ENCODE results near the gene ATP5MG. TPM values are rescaled to one million over a fixed set of nuclear protein-coding genes. Genes with fewer than 3 reads are reported as not detected.

Gene ATP5MG
- polyA plus RNA-seq, 2 of the 4 experiments (the other 2 are of a cell fraction) = 337 to 438 TPM

DNA sequence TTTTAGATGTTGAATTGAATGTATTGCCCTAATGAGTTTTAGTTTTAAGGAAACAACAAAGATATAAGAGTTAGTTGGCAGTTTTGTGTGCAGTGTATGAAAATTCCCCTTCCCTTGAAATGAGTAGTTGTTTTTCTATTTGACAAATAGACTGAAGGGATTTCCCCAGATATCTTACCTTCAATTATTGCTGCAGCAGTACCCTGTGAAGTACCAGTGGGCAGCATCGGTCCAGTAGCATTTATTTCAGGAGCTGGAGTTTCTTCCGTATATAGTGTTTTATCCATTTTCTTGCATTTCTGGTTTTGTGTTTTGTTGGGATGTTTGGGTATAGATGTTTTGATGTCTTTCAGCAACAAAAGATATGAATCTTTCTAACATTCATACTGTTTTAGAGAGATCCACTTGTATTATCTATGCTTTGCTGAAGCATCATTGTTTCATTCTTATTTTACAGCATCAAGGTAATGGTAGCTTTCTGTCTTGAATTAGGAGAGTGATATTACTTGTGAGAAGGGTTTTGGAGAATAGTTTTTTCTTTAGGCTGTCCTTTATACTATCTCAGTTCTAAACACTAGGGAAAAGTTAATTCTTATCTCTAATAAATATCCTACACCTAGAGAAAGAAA lies 42.3 kb downstream of the ATP5MG start:
- ATAC-seq = no peak
- no peak for DNase-seq (ENCODE audit: low read depth in 1 of 2, low spot score in 1 of 2)
- H3K4me2 ChIP-seq = no peak overlapping the region
- WGBS (ENCODE audit: missing lambda C conversion rate) = 96% methylated on average over 2 of the region's 2 CpGs
- H3K4me3 ChIP-seq = no peak overlapping the region
- POLR2A ChIA-PET = interaction anchor here (1.3 kb wide), 1 partner anchor 8 kb away, joined by 3 read pairs; the partner anchor contains the start of gene KMT2A
- H3K27ac ChIP-seq = no peak overlapping the region
- H3K9me3 ChIP-seq = no peaks in the 10 kb centered on the region
- FAIRE-seq = no peak
- TF ChIP-seq CHD2 (IDR thresholded peaks at IDR 0.05; ENCODE audit: low read length, partially characterized antibody) = no peak
- no peak for TF ChIP-seq BHLHE40 (IDR thresholded peaks at IDR 0.05; ENCODE audit: low read depth, low read length)
- TF ChIP-seq CBX8 (IDR thresholded peaks at IDR 0.05) = no peak
- TF ChIP-seq NFE2L2 (conservative IDR thresholded peaks at IDR 0.05; ENCODE audit: low read length) = no peak
- TF ChIP-seq KDM1A (IDR thresholded peaks at IDR 0.05; ENCODE audit: low read depth) = no peak
- TF ChIP-seq ZFP36 (IDR thresholded peaks at IDR 0.05; ENCODE audit: borderline replicate concordance, partially characterized antibody) = no peak
- TF ChIP-seq TFCP2L1 (CRISPR knock-in tag; IDR thresholded peaks at IDR 0.05) = no peak
- TF ChIP-seq RFX5 (IDR thresholded peaks at IDR 0.05) = no peak
- peaks cover 24% of the 10 kb centered on the region; the same call in 1 of the 3 replicates for H3K4me1 ChIP-seq
- CTCF ChIA-PET = no interaction called here

- H3K4me3 ChIP-seq = no peak overlapping the region
- no peak overlapping the region for H3K27ac ChIP-seq
- WGBS (ENCODE audit: missing lambda C conversion rate) = 92% methylated on average over 4 of the region's 4 CpGs
- no peak for DNase-seq (ENCODE audit: low read depth in 1 of 2, low spot score in 1 of 2)
- H3K4me1 ChIP-seq = no peaks in the 10 kb centered on the region
- H3K4me2 ChIP-seq = no peak overlapping the region
- no peak for FAIRE-seq
- H3K9me3 ChIP-seq = no peaks in the 10 kb centered on the region
- ChIA-PET POLR2A (interaction anchor here (0.6 kb wide), 1 partner anchor 12 kb away, joined by 3 read pairs; no protein-coding TSS in a partner anchor), CTCF (no interaction called here)
- ATAC-seq = no peak
- TF ChIP-seq ELK1 (IDR thresholded peaks at IDR 0.05; ENCODE audit: low read depth, low read length) (no peak), MYC (IDR thresholded peaks at IDR 0.05; ENCODE audit: borderline replicate concordance, low read length) (no peak), RAD21 (conservative IDR thresholded peaks at IDR 0.05 in 1 of 2, IDR thresholded peaks at IDR 0.05 in 1 of 2) (no peak), HES2 (IDR thresholded peaks at IDR 0.05) (no peak), BCL3 (IDR thresholded peaks at IDR 0.05) (no peak), EHMT2 (IDR thresholded peaks at IDR 0.05; ENCODE audit: low read depth) (no peak), ZFP36 (IDR thresholded peaks at IDR 0.05; ENCODE audit: borderline replicate concordance, partially characterized antibody) (no peak), ESRRA (IDR thresholded peaks at IDR 0.05; ENCODE audit: borderline replicate concordance, low read length) (no peak), CHD4 (IDR thresholded peaks at IDR 0.05; ENCODE audit: borderline replicate concordance) (no peak), CHD2 (IDR thresholded peaks at IDR 0.05; ENCODE audit: low read length, partially characterized antibody) (no peak), CBX8 (IDR thresholded peaks at IDR 0.05) (no peak), EP300 (IDR thresholded peaks at IDR 0.05) (no peak), POLR2A (IDR thresholded peaks at IDR 0.05; ENCODE audit: low read length) (no peak), E2F6 (IDR thresholded peaks at IDR 0.05; ENCODE audit: borderline replicate concordance, low read depth) (no peak), MAZ (IDR thresholded peaks at IDR 0.05; ENCODE audit: borderline replicate concordance, low read depth, low read length) (no peak)
Observed at GRCh38 chr11:118447423-118447822, 46.0 kb downstream of the ATP5MG start.

DNA sequence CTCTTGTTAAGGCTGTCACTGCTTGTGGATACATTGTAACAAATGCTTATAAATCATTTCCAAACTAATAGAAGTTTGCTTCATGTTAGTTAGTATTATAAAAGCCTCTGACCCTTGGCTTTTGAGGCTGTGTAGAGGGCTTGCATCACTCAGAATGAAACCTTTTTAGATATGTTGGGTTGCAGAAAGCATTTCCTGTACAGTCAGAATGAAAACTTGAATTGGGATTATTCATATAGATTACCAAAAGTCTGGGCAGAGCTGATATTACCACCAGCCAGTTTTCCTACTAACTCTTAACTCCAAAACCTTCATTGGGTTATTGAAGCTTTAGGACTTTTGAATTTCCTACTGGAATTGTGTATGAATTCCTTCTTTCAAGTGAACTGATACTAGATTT lies 46.9 kb downstream of the ATP5MG start:
- no peak overlapping the region for H3K4me2 ChIP-seq
- POLR2A ChIA-PET = no interaction called here
- ATAC-seq (no peak), FAIRE-seq (no peak), DNase-seq (ENCODE audit: low read depth in 1 of 2, low spot score in 1 of 2) (no peak)
- no peak overlapping the region for H3K27ac ChIP-seq
- H3K9me3 ChIP-seq = no peaks in the 10 kb centered on the region
- H3K4me1 ChIP-seq = no peaks in the 10 kb centered on the region
- TF ChIP-seq HOXB13 (CRISPR knock-in tag; IDR thresholded peaks at IDR 0.05; ENCODE audit: low read depth) = no peak
- TF ChIP-seq ZNF302 (CRISPR knock-in tag; IDR thresholded peaks at IDR 0.05) = no peak
- TF ChIP-seq TFCP2L1 (CRISPR knock-in tag; IDR thresholded peaks at IDR 0.05) = no peak
- TF ChIP-seq, protein P1, sequence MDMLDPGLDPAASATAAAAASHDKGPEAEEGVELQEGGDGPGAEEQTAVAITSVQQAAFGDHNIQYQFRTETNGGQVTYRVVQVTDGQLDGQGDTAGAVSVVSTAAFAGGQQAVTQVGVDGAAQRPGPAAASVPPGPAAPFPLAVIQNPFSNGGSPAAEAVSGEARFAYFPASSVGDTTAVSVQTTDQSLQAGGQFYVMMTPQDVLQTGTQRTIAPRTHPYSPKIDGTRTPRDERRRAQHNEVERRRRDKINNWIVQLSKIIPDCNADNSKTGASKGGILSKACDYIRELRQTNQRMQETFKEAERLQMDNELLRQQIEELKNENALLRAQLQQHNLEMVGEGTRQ (IDR thresholded peaks at IDR 0.05) = no peak
- TF ChIP-seq MAFK (IDR thresholded peaks at IDR 0.05; ENCODE audit: partially characterized antibody) = no peak
- TF ChIP-seq ZC3H11A (IDR thresholded peaks at IDR 0.05) = no peak
- no peak for TF ChIP-seq NPAS2 (CRISPR knock-in tag; IDR thresholded peaks at IDR 0.05; ENCODE audit: borderline replicate concordance)
- TF ChIP-seq BCL3 (IDR thresholded peaks at IDR 0.05) = no peak
- no peak for TF ChIP-seq CEBPB (IDR thresholded peaks at IDR 0.05)
- no peak for TF ChIP-seq POLR2A (IDR thresholded peaks at IDR 0.05; ENCODE audit: low read length)
- H3K4me3 ChIP-seq = no peak overlapping the region
- CTCF ChIA-PET = no interaction called here

Data from A549 (cell line).